ENCODE data around the gene NCBP2L. TPM values are rescaled to one million over a fixed set of nuclear protein-coding genes. Genes with fewer than 3 reads are reported as not detected.

Gene NCBP2L
- total and polyA plus RNA-seq, 4 donors = 0.02 to 0.24 (median 0.08) TPM; not detected in 1

DNA sequence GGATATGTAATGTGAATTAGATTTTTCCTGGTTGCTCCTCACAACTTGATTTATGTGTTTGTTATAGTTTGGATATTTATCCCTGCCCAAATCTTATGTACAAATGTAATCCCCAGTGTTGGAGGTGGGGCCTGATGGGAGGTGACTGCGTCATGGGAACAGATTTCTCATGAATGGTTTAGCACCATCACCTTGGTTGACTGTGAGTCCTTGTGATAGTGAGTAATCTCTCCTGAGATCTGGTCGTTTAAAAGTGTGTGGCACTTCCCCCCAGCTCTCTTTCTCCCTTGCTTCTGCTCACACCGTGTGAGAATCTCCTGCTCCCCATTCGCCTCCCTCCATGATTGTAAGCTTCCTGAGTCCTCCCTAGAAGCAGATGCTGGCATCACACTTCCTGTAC, 50.3 kb downstream of the NCBP2L start:
- no peaks in the 10 kb centered on the region for H3K36me3 ChIP-seq (ENCODE audit: control insufficient read depth in 4 of 4, insufficient read depth in 3 of 4, low read depth in 1 of 4, low read length in 3 of 4)
- H3K4me3 ChIP-seq (ENCODE audit: low read depth in 1 of 3, low read length in 3 of 3) = no peak overlapping the region
- no peak overlapping the region for H3K27ac ChIP-seq (ENCODE audit: low read depth in 1 of 2, low read length in 2 of 2)
- TF ChIP-seq FOXA1 (IDR thresholded peaks at IDR 0.05) = no peak
- no peak for TF ChIP-seq JUND (IDR thresholded peaks at IDR 0.05)
- TF ChIP-seq, protein P1, sequence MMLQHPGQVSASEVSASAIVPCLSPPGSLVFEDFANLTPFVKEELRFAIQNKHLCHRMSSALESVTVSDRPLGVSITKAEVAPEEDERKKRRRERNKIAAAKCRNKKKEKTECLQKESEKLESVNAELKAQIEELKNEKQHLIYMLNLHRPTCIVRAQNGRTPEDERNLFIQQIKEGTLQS (IDR thresholded peaks at IDR 0.05) = no peak
- H3K4me1 ChIP-seq (ENCODE audit: control insufficient read depth in 4 of 4, insufficient read depth in 4 of 4, low read length in 3 of 4) = peaks cover 0 to 5% (median under 1%) of the 10 kb centered on the region in 4 donors
- H3K9ac ChIP-seq (ENCODE audit: low read depth in 1 of 2, low read length in 2 of 2) = no peak overlapping the region
- DNase-seq (ENCODE audit: low spot score) = no peak
- WGBS = 79% methylated on average over 4 of the region's 4 CpGs
- no peaks in the 10 kb centered on the region for H3K9me3 ChIP-seq (ENCODE audit: control insufficient read depth in 4 of 4, low read length in 3 of 4)
- peaks cover 0 to 3% (median 0%) of the 10 kb centered on the region in 4 donors for H3K27me3 ChIP-seq (ENCODE audit: control insufficient read depth in 4 of 4, insufficient read depth in 4 of 4, low read length in 3 of 4)

DNA sequence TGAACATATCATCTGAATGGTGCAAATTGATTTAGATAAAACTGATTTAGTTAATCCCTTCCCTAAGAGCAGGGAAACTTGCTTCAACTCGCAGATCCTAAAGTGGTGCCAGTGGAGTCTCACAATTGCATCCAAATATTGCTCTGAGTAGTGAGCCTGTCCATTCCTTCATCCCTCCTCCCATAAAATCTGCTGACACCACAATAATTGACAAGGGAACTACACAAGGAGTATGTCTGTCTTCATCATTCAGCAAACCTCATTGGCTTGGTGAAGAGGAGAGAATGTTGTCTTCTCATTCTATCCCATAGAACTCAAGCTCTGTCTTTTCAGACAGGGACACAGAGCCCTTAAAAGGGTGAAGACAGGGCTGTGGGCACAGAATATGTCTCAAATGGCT, 52.3 kb downstream of the NCBP2L start:
- Histone ChIP-seq H3K4me3 (ENCODE audit: low read depth in 1 of 3, low read length in 3 of 3) (no peak overlapping the region), H3K9ac (ENCODE audit: low read depth in 1 of 2, low read length in 2 of 2) (no peak overlapping the region), H3K4me1 (ENCODE audit: control insufficient read depth in 4 of 4, insufficient read depth in 4 of 4, low read length in 3 of 4) (peaks cover 0 to 5% (median 2%) of the 10 kb centered on the region in 4 donors), H3K36me3 (ENCODE audit: control insufficient read depth in 4 of 4, insufficient read depth in 3 of 4, low read depth in 1 of 4, low read length in 3 of 4) (no peaks in the 10 kb centered on the region), H3K27me3 (ENCODE audit: control insufficient read depth in 4 of 4, insufficient read depth in 4 of 4, low read length in 3 of 4) (peaks cover 0 to 2% (median 0%) of the 10 kb centered on the region in 4 donors), H3K9me3 (ENCODE audit: control insufficient read depth in 4 of 4, low read length in 3 of 4) (no peaks in the 10 kb centered on the region), H3K27ac (ENCODE audit: low read depth in 1 of 2, low read length in 2 of 2) (no peak overlapping the region)
- no peak for TF ChIP-seq FOXA1 (IDR thresholded peaks at IDR 0.05)
- WGBS = 89% methylated on average over 1 of the region's 1 CpG
- DNase-seq (ENCODE audit: low spot score) = no peak

DNA sequence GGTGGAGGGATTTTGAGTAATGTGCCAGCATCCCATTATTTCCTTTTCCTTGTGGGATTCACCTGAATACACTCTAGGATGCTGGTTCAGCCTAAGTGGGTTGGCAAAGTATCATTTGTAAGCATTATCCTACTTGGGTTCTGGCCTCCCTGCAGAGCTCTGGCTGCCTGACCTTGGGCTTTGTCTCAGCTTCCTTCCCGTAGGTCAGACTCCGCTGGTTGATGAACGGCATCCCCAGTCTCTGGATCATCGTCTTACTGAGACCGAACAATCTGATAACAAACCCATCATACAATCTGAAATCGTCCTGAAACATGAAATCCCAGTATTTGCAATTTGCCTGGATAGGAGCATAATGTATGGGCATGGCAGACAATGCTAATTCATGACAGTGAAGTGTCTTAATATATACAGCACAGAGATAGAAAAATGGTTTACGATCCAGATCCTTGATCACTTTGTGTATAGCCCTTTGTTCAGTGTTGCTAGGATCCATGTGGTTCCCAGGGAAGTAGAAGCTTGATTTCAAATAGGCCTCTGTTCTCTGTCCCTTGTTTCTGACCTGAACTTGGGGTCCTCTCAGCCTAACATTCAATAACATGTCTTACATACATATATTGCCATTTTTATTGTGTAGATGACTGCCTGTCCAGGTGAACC, 53.7 kb downstream of the NCBP2L start:
- Histone ChIP-seq H3K27ac (ENCODE audit: low read depth in 1 of 2, low read length in 2 of 2) (no peak overlapping the region), H3K4me3 (ENCODE audit: low read depth in 1 of 3, low read length in 3 of 3) (no peak overlapping the region), H3K9ac (ENCODE audit: low read depth in 1 of 2, low read length in 2 of 2) (no peak overlapping the region), H3K27me3 (ENCODE audit: control insufficient read depth in 4 of 4, insufficient read depth in 4 of 4, low read length in 3 of 4) (no peaks in the 10 kb centered on the region), H3K36me3 (ENCODE audit: control insufficient read depth in 4 of 4, insufficient read depth in 3 of 4, low read depth in 1 of 4, low read length in 3 of 4) (no peaks in the 10 kb centered on the region), H3K9me3 (ENCODE audit: control insufficient read depth in 4 of 4, low read length in 3 of 4) (no peaks in the 10 kb centered on the region), H3K4me1 (ENCODE audit: control insufficient read depth in 4 of 4, insufficient read depth in 4 of 4, low read length in 3 of 4) (peaks cover 0 to 5% (median 2%) of the 10 kb centered on the region in 4 donors)
- no peak for TF ChIP-seq HNF4G (IDR thresholded peaks at IDR 0.05)
- TF ChIP-seq, protein P2, sequence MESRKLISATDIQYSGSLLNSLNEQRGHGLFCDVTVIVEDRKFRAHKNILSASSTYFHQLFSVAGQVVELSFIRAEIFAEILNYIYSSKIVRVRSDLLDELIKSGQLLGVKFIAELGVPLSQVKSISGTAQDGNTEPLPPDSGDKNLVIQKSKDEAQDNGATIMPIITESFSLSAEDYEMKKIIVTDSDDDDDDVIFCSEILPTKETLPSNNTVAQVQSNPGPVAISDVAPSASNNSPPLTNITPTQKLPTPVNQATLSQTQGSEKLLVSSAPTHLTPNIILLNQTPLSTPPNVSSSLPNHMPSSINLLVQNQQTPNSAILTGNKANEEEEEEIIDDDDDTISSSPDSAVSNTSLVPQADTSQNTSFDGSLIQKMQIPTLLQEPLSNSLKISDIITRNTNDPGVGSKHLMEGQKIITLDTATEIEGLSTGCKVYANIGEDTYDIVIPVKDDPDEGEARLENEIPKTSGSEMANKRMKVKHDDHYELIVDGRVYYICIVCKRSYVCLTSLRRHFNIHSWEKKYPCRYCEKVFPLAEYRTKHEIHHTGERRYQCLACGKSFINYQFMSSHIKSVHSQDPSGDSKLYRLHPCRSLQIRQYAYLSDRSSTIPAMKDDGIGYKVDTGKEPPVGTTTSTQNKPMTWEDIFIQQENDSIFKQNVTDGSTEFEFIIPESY (IDR thresholded peaks at IDR 0.05) = no peak
- 90% methylated on average over 7 of the region's 7 CpGs for WGBS
- DNase-seq (ENCODE audit: low spot score) = no peak

DNA sequence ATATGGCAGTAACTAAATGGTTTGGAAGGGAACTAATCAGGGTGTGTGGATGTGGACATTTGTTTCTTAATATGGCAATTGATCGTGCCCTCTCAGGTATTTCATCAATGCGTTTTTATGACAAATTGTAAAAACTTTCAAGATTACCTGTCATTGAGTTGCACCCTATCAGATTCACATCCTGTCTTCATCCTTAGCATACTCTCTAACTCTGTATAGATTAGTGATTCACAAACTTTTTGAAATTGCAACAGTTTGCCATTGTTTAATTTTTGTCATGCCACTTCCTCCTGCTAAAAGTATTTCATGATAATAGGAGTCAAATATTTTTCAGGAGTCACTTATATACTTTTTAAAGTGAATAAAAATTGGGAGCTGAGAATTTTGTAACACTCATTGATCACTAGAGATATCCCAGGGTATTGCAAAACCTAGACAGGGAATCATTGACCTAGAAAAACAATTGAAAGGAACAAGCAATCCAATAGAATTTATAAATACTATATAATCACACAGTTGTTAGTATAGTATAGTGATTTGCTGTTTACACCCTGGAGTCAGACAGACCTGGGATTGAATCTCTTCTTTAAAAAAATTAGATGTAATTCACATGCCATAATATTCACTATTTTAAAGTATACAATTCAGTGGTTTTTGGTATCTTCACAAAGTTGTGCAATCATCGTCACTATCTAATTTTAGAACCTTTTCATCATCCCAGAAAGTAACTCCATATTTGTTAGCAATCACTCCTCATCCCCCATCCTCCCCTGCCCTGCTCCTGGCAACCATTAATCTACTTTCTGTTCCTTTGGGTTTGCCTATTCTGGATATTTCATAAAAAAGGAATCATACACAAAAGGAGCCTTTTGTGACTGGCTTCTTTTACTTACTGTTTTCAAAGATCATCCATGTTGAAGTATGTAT, 57.0 kb downstream of the NCBP2L start:
- no peak for DNase-seq (ENCODE audit: low spot score)
- WGBS = 46% methylated on average over 3 of the region's 3 CpGs
- Histone ChIP-seq H3K9ac (ENCODE audit: low read depth in 1 of 2, low read length in 2 of 2) (no peak overlapping the region), H3K9me3 (ENCODE audit: control insufficient read depth in 4 of 4, low read length in 3 of 4) (no peaks in the 10 kb centered on the region), H3K4me3 (ENCODE audit: low read depth in 1 of 3, low read length in 3 of 3) (no peak overlapping the region), H3K4me1 (ENCODE audit: control insufficient read depth in 4 of 4, insufficient read depth in 4 of 4, low read length in 3 of 4) (peaks cover 0 to 2% (median 0%) of the 10 kb centered on the region in 4 donors), H3K27ac (ENCODE audit: low read depth in 1 of 2, low read length in 2 of 2) (no peak overlapping the region), H3K27me3 (ENCODE audit: control insufficient read depth in 4 of 4, insufficient read depth in 4 of 4, low read length in 3 of 4) (no peaks in the 10 kb centered on the region), H3K36me3 (ENCODE audit: control insufficient read depth in 4 of 4, insufficient read depth in 3 of 4, low read depth in 1 of 4, low read length in 3 of 4) (no peaks in the 10 kb centered on the region)
- peak in 1 of 2 donors; percentile 7 for TF ChIP-seq RXRA (IDR thresholded peaks at IDR 0.05)
- TF ChIP-seq YY1 (IDR thresholded peaks at IDR 0.05) = peak; percentile 58
- TF ChIP-seq RAD21 (IDR thresholded peaks at IDR 0.05) = no peak
- peak in 1 of 2 donors; percentile 49 for TF ChIP-seq JUND (IDR thresholded peaks at IDR 0.05)
- TF ChIP-seq HNF4A (conservative IDR thresholded peaks at IDR 0.05) = peak in 1 of 2 donors; percentile 6
- TF ChIP-seq NR2F2 (IDR thresholded peaks at IDR 0.05) = no peak
- TF ChIP-seq, protein P1 (IDR thresholded peaks at IDR 0.05) = peak; percentile 45
- TF ChIP-seq TAF1 (conservative IDR thresholded peaks at IDR 0.05) = no peak

Data from liver (tissue), 9 donors.